ENCODE data around the gene REEP1. TPM values are rescaled to one million over a fixed set of nuclear protein-coding genes. Genes with fewer than 3 reads are reported as not detected.

The REEP1 gene
- total and polyA plus RNA-seq, 2 experiments from 2014 or later: 21.5 to 26.5 TPM

DNA sequence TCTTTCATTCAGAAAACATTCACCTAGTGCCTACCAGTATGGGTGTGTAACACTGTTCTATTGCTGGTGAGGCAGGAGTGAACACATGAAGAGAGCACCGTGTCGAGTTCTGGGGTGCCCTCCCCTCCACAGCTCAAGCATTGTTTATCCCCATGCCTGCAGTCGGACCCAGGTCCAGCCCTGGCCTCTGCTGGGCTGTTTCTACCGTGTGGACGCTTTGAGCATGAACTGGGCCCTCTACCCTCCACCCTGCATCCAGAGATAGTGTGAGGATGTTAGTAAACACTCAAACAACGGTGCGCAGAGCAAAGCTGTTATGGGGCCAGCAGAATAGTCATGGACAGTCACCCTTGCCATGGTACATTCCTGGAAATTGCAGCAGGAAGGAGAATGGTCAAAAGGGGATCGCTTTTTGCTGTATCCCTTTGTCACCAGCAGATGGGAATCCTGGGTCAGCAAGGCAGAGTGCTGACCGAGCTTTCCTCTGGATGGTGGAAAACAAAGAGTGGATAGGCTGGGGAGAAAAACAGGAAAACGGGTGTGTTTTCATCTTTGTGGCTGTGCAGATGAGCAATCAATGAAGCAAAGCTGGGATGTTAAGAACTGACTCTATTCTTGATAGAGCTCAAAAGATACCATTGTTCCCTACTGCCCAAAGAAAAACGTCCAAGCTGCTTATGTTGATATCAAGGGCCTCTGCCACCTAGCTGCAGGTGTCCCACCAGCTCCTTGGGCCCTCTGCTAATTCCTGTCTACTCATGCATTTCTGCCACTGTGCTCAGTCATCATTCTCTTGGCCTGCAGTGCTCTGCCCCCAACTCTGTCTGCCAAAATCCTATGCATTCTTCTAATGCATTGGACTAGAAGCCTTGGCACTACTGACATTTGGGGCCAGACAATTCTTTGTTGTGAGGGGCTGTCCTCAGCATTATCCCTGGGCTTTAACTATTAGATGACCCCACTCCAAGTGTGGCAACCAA is 38.7 kb downstream of the REEP1 start:
- Histone ChIP-seq H3K4me3 (no peak overlapping the region), H3K79me2 (no peaks in the 10 kb centered on the region), H4K20me1 (ENCODE audit: insufficient read depth, poor library complexity, severe bottlenecking) (no peaks in the 10 kb centered on the region), H3K4me2 (no peak overlapping the region), H2AFZ (no peak overlapping the region), H3K36me3 (replicated peaks; ENCODE audit: insufficient read depth, low read depth) (no peaks in the 10 kb centered on the region), H3K9me3 (ENCODE audit: low read depth) (no peaks in the 10 kb centered on the region), H3K9me2 (replicated peaks; ENCODE audit: insufficient read depth) (no peaks in the 10 kb centered on the region), H3K4me1 (ENCODE audit: insufficient read depth) (peaks cover 10% of the 10 kb centered on the region), H3K27ac (no peak overlapping the region), H3K27me3 (no peaks in the 10 kb centered on the region)
- no peak for TF ChIP-seq EZH2 (IDR thresholded peaks at IDR 0.05; ENCODE audit: borderline replicate concordance)
- TF ChIP-seq, protein P1, sequence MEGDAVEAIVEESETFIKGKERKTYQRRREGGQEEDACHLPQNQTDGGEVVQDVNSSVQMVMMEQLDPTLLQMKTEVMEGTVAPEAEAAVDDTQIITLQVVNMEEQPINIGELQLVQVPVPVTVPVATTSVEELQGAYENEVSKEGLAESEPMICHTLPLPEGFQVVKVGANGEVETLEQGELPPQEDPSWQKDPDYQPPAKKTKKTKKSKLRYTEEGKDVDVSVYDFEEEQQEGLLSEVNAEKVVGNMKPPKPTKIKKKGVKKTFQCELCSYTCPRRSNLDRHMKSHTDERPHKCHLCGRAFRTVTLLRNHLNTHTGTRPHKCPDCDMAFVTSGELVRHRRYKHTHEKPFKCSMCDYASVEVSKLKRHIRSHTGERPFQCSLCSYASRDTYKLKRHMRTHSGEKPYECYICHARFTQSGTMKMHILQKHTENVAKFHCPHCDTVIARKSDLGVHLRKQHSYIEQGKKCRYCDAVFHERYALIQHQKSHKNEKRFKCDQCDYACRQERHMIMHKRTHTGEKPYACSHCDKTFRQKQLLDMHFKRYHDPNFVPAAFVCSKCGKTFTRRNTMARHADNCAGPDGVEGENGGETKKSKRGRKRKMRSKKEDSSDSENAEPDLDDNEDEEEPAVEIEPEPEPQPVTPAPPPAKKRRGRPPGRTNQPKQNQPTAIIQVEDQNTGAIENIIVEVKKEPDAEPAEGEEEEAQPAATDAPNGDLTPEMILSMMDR (IDR thresholded peaks at IDR 0.05; ENCODE audit: poor library complexity): peak; percentile 38
- WGBS (ENCODE audit: low lambda C conversion rate, missing lambda C conversion rate): 64% methylated on average over 11 of the region's 11 CpGs
- DNase-seq (ENCODE audit: low spot score): peak; percentile 50

- 82% methylated on average over 5 of the region's 5 CpGs for WGBS (ENCODE audit: low lambda C conversion rate, missing lambda C conversion rate)
- no peaks in the 10 kb centered on the region for H3K9me3 ChIP-seq (ENCODE audit: low read depth)
- no peak for DNase-seq (ENCODE audit: low spot score)
- H3K27me3 ChIP-seq: no peaks in the 10 kb centered on the region
- peaks cover 9% of the 10 kb centered on the region for H3K4me1 ChIP-seq (ENCODE audit: insufficient read depth)
- no peaks in the 10 kb centered on the region for H3K79me2 ChIP-seq
- no peaks in the 10 kb centered on the region for H3K36me3 ChIP-seq (replicated peaks; ENCODE audit: insufficient read depth, low read depth)
- H3K4me3 ChIP-seq: no peak overlapping the region
- H3K9me2 ChIP-seq (replicated peaks; ENCODE audit: insufficient read depth): no peaks in the 10 kb centered on the region
- H2AFZ ChIP-seq: no peak overlapping the region
- no peak overlapping the region for H3K27ac ChIP-seq
- no peaks in the 10 kb centered on the region for H4K20me1 ChIP-seq (ENCODE audit: insufficient read depth, poor library complexity, severe bottlenecking)
- no peak for TF ChIP-seq EZH2 (IDR thresholded peaks at IDR 0.05; ENCODE audit: borderline replicate concordance)
- TF ChIP-seq, protein P1 (IDR thresholded peaks at IDR 0.05; ENCODE audit: poor library complexity): no peak
- TF ChIP-seq EZH2phosphoT487 (IDR thresholded peaks at IDR 0.05; ENCODE audit: low read depth, severe bottlenecking, unreplicated experiment): no peak
- H3K4me2 ChIP-seq: no peak overlapping the region
Observed at GRCh38 chr2:86297382-86298147, 39.9 kb downstream of the REEP1 start.

DNA sequence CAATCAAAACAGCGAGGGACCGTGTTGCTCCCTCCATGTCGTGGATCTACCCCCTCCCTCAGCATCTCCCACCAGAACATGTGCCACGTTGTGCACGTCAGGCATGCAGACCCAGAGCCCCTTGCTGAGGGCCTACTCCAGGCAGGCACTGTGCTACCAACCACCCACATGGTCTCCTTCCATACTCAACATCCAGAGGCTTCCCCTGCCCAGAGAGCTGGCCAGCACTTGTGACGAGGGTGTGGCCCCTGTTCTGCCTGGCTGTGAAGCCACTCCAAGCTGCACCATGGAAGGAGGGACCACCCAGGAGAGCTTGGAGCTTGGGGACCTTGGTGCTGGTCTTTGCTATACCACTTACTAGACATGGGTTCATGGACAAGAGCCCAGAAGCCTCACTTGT is 40.5 kb downstream of the REEP1 start:
- Histone ChIP-seq H2AFZ (no peak overlapping the region), H3K9me2 (replicated peaks; ENCODE audit: insufficient read depth) (no peaks in the 10 kb centered on the region), H3K27ac (no peak overlapping the region), H4K20me1 (ENCODE audit: insufficient read depth, poor library complexity, severe bottlenecking) (no peaks in the 10 kb centered on the region), H3K36me3 (replicated peaks; ENCODE audit: insufficient read depth, low read depth) (no peaks in the 10 kb centered on the region), H3K4me1 (ENCODE audit: insufficient read depth) (peaks cover 2% of the 10 kb centered on the region), H3K4me2 (no peak overlapping the region), H3K4me3 (no peak overlapping the region), H3K9me3 (ENCODE audit: low read depth) (no peaks in the 10 kb centered on the region), H3K27me3 (no peaks in the 10 kb centered on the region), H3K79me2 (no peaks in the 10 kb centered on the region)
- no peak for TF ChIP-seq EZH2phosphoT487 (IDR thresholded peaks at IDR 0.05; ENCODE audit: low read depth, severe bottlenecking, unreplicated experiment)
- TF ChIP-seq, protein P1 (IDR thresholded peaks at IDR 0.05; ENCODE audit: poor library complexity): no peak
- 97% methylated on average over 6 of the region's 6 CpGs for WGBS (ENCODE audit: low lambda C conversion rate, missing lambda C conversion rate)
- no peak for DNase-seq (ENCODE audit: low spot score)

All from hepatocyte (in vitro differentiated cells).